Osteocyte (in vitro differentiated cells): Measurements from ENCODE around the gene SLC9A5. TPM values are rescaled to one million over a fixed set of nuclear protein-coding genes. Genes with fewer than 3 reads are reported as not detected.

Source experiments
- DNase-seq: peaks from one replicate; pipeline ENCODE4 v3.0.0; 2021; ENCODE audit warnings: mixed read lengths; ENCODE audit not compliant: unreplicated experiment; ENCODE audit errors: extremely low spot score
- H3K27ac Mint-ChIP-seq: one replicate; pipeline ENCODE4 v1.8.0; 2021; ENCODE audit warnings: mild to moderate bottlenecking, mixed read lengths; ENCODE audit not compliant: unreplicated experiment
- H3K27me3 Mint-ChIP-seq: one replicate; pipeline ENCODE4 v1.8.0; 2021; ENCODE audit warnings: mixed read lengths; ENCODE audit not compliant: unreplicated experiment
- H3K36me3 Mint-ChIP-seq: one replicate; pipeline ENCODE4 v1.8.0; 2021; ENCODE audit warnings: mixed read lengths; ENCODE audit not compliant: unreplicated experiment
- H3K4me1 Mint-ChIP-seq: one replicate; pipeline ENCODE4 v1.8.0; 2021; ENCODE audit warnings: mixed read lengths; ENCODE audit not compliant: unreplicated experiment
- H3K4me3 Mint-ChIP-seq: one replicate; pipeline ENCODE4 v1.8.0; 2021; ENCODE audit warnings: mild to moderate bottlenecking, moderate library complexity, mixed read lengths; ENCODE audit not compliant: unreplicated experiment
- H3K9me3 Mint-ChIP-seq: one replicate; pipeline ENCODE4 v1.8.0; 2021; ENCODE audit warnings: mixed read lengths; ENCODE audit not compliant: unreplicated experiment
- CTCF ChIP-seq: fragments of 200-600 bp; sonication (generic); IDR thresholded peaks from 2 replicates; pipeline ENCODE4 v1.5.0; 2021; ENCODE audit warnings: antibody characterized with exemption, mild to moderate bottlenecking, moderate library complexity
- total RNA-seq: library from RNA; stranded (reverse); gene quantifications from 2 replicates; pipeline ENCODE4 v1.2.1, GENCODE V29; 2021

The SLC9A5 gene
- total RNA-seq, 1 donor from 2014 or later, result 4.2 TPM

GRCh38 chr16:67264866-67265265 is 16.1 kb downstream of the SLC9A5 start:
- H3K9me3 Mint-ChIP-seq, result no peaks in the 10 kb centered on the region
- peaks cover 7% of the 10 kb centered on the region for H3K4me1 Mint-ChIP-seq
- no peak for TF ChIP-seq CTCF
- H3K36me3 Mint-ChIP-seq, result no peaks in the 10 kb centered on the region
- no peak overlapping the region for H3K4me3 Mint-ChIP-seq
- no peak for DNase-seq
- H3K27ac Mint-ChIP-seq, result no peak overlapping the region
- no peaks in the 10 kb centered on the region for H3K27me3 Mint-ChIP-seq

GRCh38 chr16:67265834-67266233 is 17.1 kb downstream of the SLC9A5 start:
- no peaks in the 10 kb centered on the region for H3K9me3 Mint-ChIP-seq
- H3K36me3 Mint-ChIP-seq, result no peaks in the 10 kb centered on the region
- no peak overlapping the region for H3K4me3 Mint-ChIP-seq
- TF ChIP-seq CTCF, result no peak
- H3K27ac Mint-ChIP-seq, result no peak overlapping the region
- no peak for DNase-seq
- H3K27me3 Mint-ChIP-seq, result no peaks in the 10 kb centered on the region
- peaks cover 6% of the 10 kb centered on the region for H3K4me1 Mint-ChIP-seq

- DNase-seq, result no peak
- H3K4me3 Mint-ChIP-seq, result no peak overlapping the region
- no peaks in the 10 kb centered on the region for H3K27me3 Mint-ChIP-seq
- no peaks in the 10 kb centered on the region for H3K9me3 Mint-ChIP-seq
- peaks cover 4% of the 10 kb centered on the region for H3K4me1 Mint-ChIP-seq
- no peak for TF ChIP-seq CTCF
- no peak overlapping the region for H3K27ac Mint-ChIP-seq
- no peaks in the 10 kb centered on the region for H3K36me3 Mint-ChIP-seq
Observed at GRCh38 chr16:67268136-67268579, 19.4 kb downstream of the SLC9A5 start.

- DNase-seq, result no peak
- Mint-ChIP-seq H3K27ac (no peak overlapping the region), H3K4me1 (peaks cover 4% of the 10 kb centered on the region), H3K4me3 (no peak overlapping the region), H3K9me3 (no peaks in the 10 kb centered on the region), H3K36me3 (no peaks in the 10 kb centered on the region), H3K27me3 (no peaks in the 10 kb centered on the region)
- TF ChIP-seq CTCF, result no peak
Observed at GRCh38 chr16:67269766-67270165, 21.0 kb downstream of the SLC9A5 start.

- H3K27ac Mint-ChIP-seq, result no peak overlapping the region
- no peaks in the 10 kb centered on the region for H3K36me3 Mint-ChIP-seq
- H3K9me3 Mint-ChIP-seq, result no peaks in the 10 kb centered on the region
- no peaks in the 10 kb centered on the region for H3K27me3 Mint-ChIP-seq
- TF ChIP-seq CTCF, result no peak
- peaks cover 4% of the 10 kb centered on the region for H3K4me1 Mint-ChIP-seq
- H3K4me3 Mint-ChIP-seq, result no peak overlapping the region
- no peak for DNase-seq
Observed at GRCh38 chr16:67270931-67271338, 22.2 kb downstream of the SLC9A5 start.
